HFF-Myc (cell line): ENCODE data around the gene NLGN1.

Experiments
- DNase-seq: peaks from one replicate; pipeline ENCODE4 v3.0.0-alpha.2; 2011; ENCODE audit warnings: low read depth; ENCODE audit errors: extremely low read depth
- H3K4me3 ChIP-seq: replicated peaks from 2 replicates; pipeline ENCODE4 v1.5.1; 2011; ENCODE audit warnings: low read depth, mild to moderate bottlenecking, control low read depth, low read length
- CTCF ChIP-seq: IDR thresholded peaks from 2 replicates; pipeline ENCODE4 v1.5.1; 2012; ENCODE audit warnings: mild to moderate bottlenecking, low read depth, low read length, control low read depth; ENCODE audit errors: missing control alignments

The NLGN1 gene

DNA sequence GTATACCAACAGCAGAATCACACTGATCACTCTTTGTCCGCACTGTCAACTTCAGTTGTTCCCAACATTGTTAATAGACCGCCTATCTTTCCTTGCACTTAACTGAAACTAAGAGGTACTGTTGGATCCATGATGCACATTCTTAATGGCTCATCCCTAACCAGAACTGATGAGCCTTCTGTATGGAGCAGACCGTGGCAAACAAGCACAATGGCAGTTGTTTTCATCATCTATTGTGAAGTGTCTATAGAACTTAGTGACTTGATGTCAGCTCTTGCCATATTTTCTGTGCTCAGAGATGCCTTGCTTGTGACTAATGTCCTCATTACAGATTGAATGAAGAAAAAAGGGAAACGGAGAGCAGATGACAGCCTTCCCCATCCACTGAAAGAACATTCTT lies 347.4 kb downstream of the NLGN1 start:
- TF ChIP-seq CTCF: no peak

DNA sequence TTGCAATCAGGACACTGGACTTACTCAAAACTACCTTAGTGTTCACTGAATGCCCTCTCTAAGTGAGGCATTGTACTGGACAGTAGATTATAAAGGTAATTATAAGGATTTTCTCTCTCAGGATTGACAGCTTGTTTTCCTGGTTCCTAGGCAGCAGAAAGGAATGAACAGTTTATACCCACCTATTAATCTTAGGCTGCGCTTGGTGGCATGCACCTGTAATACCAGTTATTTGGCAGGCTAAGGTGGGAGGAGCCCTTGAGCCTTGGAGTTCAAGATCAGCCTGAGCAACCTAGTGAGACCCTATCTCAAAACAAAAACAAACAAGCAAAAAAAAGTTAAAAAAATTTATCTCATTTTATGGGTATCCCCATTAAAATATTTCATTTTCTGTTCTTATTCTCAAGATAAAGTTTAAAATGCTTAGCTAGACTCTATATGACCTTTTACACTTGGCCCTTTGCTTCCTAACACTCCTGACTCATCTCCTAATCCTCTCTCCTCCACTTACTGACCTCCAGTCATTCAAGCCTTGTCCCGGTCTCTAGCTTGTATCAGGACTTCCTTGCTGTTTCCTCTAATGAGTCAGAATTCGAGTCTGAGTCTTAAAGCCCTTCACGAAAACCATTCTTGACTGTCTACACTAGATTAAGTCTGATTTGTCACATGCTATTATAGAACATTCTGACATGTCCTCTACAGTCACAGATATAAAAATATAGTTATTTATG lies 348.6 kb downstream of the NLGN1 start:
- no peak for TF ChIP-seq CTCF
- no peak for DNase-seq
- no peak overlapping the region for H3K4me3 ChIP-seq

More for the DNA sequence above, 347.4 kb downstream of the NLGN1 start:
- no peak overlapping the region for H3K4me3 ChIP-seq
- DNase-seq: no peak

DNA sequence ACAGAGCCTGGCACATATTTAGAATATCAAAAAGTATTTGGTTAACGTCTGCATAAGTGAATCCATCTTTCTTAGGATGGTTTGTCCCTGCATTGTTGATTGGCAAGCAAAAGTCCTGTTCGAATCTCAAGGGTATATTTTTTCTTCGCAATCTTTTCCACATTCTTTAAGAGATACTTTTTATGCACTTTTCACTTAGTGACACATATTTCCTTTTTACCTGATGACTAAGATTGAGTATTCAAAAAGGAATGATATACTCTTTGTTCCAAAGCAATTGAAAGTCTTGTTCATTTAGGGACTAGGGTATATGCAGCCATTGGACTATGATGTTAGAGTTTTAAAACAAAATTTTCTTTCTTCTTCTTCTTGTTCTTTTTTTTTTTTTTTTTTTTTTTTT lies 349.9 kb downstream of the NLGN1 start:
- no peak for TF ChIP-seq CTCF
- no peak for DNase-seq
- no peak overlapping the region for H3K4me3 ChIP-seq

- no peak overlapping the region for H3K4me3 ChIP-seq
- no peak for DNase-seq
- no peak for TF ChIP-seq CTCF
Measured at GRCh38 chr3:173748105-173748504, 350.6 kb downstream of the NLGN1 start.

- no peak for TF ChIP-seq CTCF
- no peak for DNase-seq
- H3K4me3 ChIP-seq: no peak overlapping the region
Measured at GRCh38 chr3:173750095-173750494, 352.6 kb downstream of the NLGN1 start.

DNA sequence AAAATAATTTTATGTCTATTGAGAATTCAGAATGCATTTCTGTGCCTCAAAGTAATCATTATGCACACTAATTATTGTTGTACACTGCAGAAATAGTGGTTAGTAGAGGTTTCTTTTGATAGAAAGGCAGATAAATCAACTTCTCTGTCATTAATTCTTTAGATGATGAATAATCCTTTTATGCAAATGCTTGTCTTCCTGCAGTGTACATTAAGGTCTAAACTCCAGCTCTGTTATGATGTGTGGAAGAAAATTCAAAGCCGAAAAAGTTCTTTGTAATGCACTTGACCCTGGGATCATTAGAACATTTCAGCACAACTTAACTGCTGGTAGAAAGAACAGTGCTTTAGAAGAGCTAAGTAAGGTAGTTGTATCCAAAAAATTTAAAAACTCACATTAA lies 353.0 kb downstream of the NLGN1 start:
- no peak for TF ChIP-seq CTCF

DNA sequence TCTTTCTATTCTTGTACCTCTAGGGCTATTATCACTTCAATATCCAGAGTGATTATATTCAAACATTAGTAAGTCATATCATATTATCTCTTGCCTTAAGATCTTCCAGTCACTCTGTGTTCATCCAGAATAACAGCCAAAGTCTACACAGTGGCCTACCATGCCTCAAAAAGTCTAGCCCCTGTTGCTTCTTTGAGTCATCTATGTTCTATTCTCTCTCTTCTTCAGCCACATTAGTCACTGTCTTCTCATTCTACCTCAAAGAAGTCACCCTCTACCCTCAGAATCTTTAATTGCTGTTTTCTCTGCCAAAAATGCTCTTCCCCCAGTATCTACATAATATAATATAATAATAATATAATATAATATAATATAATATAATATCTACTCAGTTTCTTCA lies 356.0 kb downstream of the NLGN1 start:
- DNase-seq: no peak
- H3K4me3 ChIP-seq: no peak overlapping the region
- no peak for TF ChIP-seq CTCF

More for the DNA sequence above, 353.0 kb downstream of the NLGN1 start:
- DNase-seq: no peak
- no peak overlapping the region for H3K4me3 ChIP-seq
